Stomach smooth muscle (tissue), 2 donors: ENCODE data around the gene EIF3L.

Experiments used
- H3K27ac ChIP-seq: one replicate; pipeline ENCODE4 v1.7.0; 2013; ENCODE audit warnings: mild to moderate bottlenecking, low read length, inconsistent platforms
- H3K27me3 ChIP-seq, 2 donors: one replicate each; pipeline ENCODE4 v1.7.0; 2013; ENCODE audit warnings: low read length in 2 of 2; ENCODE audit not compliant: insufficient read depth in 2 of 2, control insufficient read depth in 1 of 2
- H3K36me3 ChIP-seq, 2 donors: one replicate each; pipeline ENCODE4 v1.7.0; 2013; ENCODE audit warnings: low read length in 2 of 2; ENCODE audit not compliant: control insufficient read depth in 2 of 2, insufficient read depth in 2 of 2
- H3K4me1 ChIP-seq: one replicate; pipeline ENCODE4 v1.7.0; 2013; ENCODE audit warnings: low read length; ENCODE audit not compliant: control insufficient read depth, insufficient read depth
- H3K4me3 ChIP-seq, 2 donors: one replicate each; pipeline ENCODE4 v1.7.0; 2013; ENCODE audit warnings: low read length in 2 of 2
- H3K9ac ChIP-seq, 2 donors: one replicate each; pipeline ENCODE4 v1.7.0; 2013; ENCODE audit warnings: low read length in 2 of 2, mild to moderate bottlenecking in 1 of 2
- H3K9me3 ChIP-seq, 2 donors: one replicate each; pipeline ENCODE4 v1.7.0; 2013; ENCODE audit warnings: low read length in 2 of 2; ENCODE audit not compliant: control insufficient read depth in 2 of 2
- donor health status: healthy.
- donor health status: Pancreatic carcinoma.

Gene EIF3L

DNA sequence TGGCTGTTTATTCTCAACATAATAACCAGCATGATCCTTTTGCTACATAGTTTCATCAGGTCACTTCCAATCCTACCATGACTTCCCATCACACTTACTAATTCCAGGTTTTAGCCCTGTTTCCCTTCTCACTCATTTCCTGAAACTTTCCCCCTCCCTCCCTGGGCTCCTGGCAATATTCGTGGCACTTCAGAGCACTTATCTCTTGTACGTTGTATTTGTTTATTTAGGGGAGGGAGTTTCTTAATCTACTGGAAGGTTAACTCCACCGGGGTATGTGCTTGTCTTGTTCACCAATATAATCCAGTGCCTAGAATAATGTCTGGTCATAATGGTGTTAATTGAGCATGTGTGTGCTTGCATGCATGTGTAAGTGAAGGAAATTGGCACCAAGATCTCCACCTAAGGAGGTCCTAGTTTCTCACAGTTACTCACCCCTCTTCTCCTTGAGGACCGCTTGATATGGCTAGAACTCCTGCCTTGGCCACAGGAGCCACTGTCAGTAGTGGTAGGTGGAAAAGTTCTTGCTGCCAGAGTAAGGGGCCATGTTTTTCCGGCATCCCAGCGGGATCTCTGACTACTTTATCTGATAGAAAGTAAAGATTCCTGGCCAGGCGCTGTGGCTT, 11.7 kb downstream of the EIF3L start:
- no peak overlapping the region for H3K27ac ChIP-seq
- no peaks in the 10 kb centered on the region for H3K27me3 ChIP-seq
- H3K36me3 ChIP-seq: peaks cover 32 to 38% of the 10 kb centered on the region in 2 donors
- peaks cover 13% of the 10 kb centered on the region for H3K4me1 ChIP-seq
- no peak overlapping the region for H3K4me3 ChIP-seq
- no peak overlapping the region for H3K9ac ChIP-seq
- H3K9me3 ChIP-seq: no peaks in the 10 kb centered on the region

- Histone ChIP-seq H3K27ac (peak overlapping the region; percentile 73), H3K36me3 (peaks cover 35 to 42% of the 10 kb centered on the region in 2 donors), H3K9ac (peak overlapping the region in 1 of 2 donors; percentile 36)
These were observed 13.5 kb downstream of the EIF3L start for GRCh38 chr22:37862570-37863325.

DNA sequence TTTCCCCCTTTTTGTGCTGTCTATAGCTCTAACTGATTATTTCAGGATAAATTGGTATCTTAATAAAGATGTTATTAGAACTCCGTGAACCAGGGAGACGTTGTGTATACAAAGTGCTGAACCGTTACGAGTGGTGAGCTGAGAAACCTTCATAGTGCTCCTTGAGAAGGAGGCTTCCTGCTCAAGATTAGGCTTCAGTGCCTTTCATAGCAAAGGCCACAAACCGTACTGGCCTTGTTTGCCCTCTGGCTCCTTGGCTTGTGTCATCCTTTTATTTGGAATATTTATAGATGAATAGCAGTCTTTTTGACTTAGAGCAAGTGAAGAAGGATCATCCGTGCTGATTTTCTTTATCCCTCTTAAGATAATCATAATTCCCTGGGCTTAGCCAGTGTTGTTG, 16.3 kb downstream of the EIF3L start:
- H3K9me3 ChIP-seq: no peaks in the 10 kb centered on the region
- peak overlapping the region in 1 of 2 donors; percentile 29 for H3K9ac ChIP-seq
- H3K27me3 ChIP-seq: no peaks in the 10 kb centered on the region
- H3K27ac ChIP-seq: no peak overlapping the region
- H3K4me3 ChIP-seq: no peak overlapping the region
- peaks cover 35 to 46% of the 10 kb centered on the region in 2 donors for H3K36me3 ChIP-seq
- H3K4me1 ChIP-seq: peaks cover 13% of the 10 kb centered on the region

More at GRCh38 chr22:37862570-37863325, 13.5 kb downstream of the EIF3L start:
- no peak overlapping the region for H3K4me3 ChIP-seq
- peaks cover 13% of the 10 kb centered on the region for H3K4me1 ChIP-seq
- H3K27me3 ChIP-seq: no peaks in the 10 kb centered on the region
- H3K9me3 ChIP-seq: no peaks in the 10 kb centered on the region

DNA sequence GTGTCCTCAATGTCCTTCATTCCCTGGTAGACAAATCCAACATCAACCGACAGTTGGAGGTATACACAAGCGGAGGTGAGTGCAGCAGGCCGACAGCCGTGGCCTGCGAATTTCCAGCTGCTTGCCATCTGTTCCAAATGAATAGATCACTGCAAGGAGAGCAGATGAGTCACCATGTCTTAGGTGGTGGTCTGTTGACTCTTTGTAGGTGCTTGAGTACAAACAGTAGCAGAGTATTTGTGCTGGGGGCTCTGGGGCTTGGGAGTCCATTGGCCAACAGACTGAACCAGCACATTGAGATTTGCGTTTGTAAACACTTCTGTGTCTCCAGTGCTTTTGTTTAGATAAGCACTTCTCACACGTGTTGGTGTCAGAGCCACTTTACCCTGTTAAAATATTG, 21.1 kb downstream of the EIF3L start:
- Histone ChIP-seq H3K4me3 (no peak overlapping the region), H3K27ac (no peak overlapping the region), H3K27me3 (no peaks in the 10 kb centered on the region), H3K36me3 (peaks cover 46 to 50% of the 10 kb centered on the region in 2 donors), H3K4me1 (no peaks in the 10 kb centered on the region), H3K9me3 (no peaks in the 10 kb centered on the region), H3K9ac (no peak overlapping the region)

GRCh38 chr22:37880668-37881440, 31.6 kb downstream of the EIF3L start:
- Histone ChIP-seq H3K4me3 (no peak overlapping the region), H3K9me3 (no peaks in the 10 kb centered on the region), H3K9ac (no peak overlapping the region), H3K27me3 (no peaks in the 10 kb centered on the region), H3K27ac (no peak overlapping the region), H3K4me1 (no peaks in the 10 kb centered on the region), H3K36me3 (peaks cover 27 to 35% of the 10 kb centered on the region in 2 donors)

GRCh38 chr22:37884420-37884819, 35.2 kb downstream of the EIF3L start:
- Histone ChIP-seq H3K4me1 (peaks cover 24% of the 10 kb centered on the region), H3K9ac (peak overlapping the region; percentile 1 to 28), H3K27ac (peak overlapping the region; percentile 2)

GRCh38 chr22:37887584-37888378, 38.6 kb downstream of the EIF3L start:
- Histone ChIP-seq H3K27ac (peak overlapping the region; percentile 93), H3K4me3 (peak overlapping the region in 1 of 2 donors; percentile 15), H3K27me3 (no peaks in the 10 kb centered on the region), H3K4me1 (peaks cover 42% of the 10 kb centered on the region), H3K9me3 (no peaks in the 10 kb centered on the region), H3K9ac (peak overlapping the region; percentile 12 to 71), H3K36me3 (peaks cover 14 to 20% of the 10 kb centered on the region in 2 donors)

More at GRCh38 chr22:37884420-37884819, 35.2 kb downstream of the EIF3L start:
- peaks cover 16 to 18% of the 10 kb centered on the region in 2 donors for H3K36me3 ChIP-seq
- H3K27me3 ChIP-seq: no peaks in the 10 kb centered on the region
- no peaks in the 10 kb centered on the region for H3K9me3 ChIP-seq
- peak overlapping the region in 1 of 2 donors; percentile 3 for H3K4me3 ChIP-seq

GRCh38 chr22:37891926-37892325, 42.7 kb downstream of the EIF3L start:
- Histone ChIP-seq H3K27ac (peak overlapping the region; percentile 89), H3K9ac (peak overlapping the region in 1 of 2 donors; percentile 29), H3K27me3 (no peaks in the 10 kb centered on the region), H3K4me1 (peaks cover 76% of the 10 kb centered on the region), H3K4me3 (no peak overlapping the region), H3K9me3 (no peaks in the 10 kb centered on the region), H3K36me3 (peaks cover 12 to 14% of the 10 kb centered on the region in 2 donors)

GRCh38 chr22:37892566-37893335, 43.5 kb downstream of the EIF3L start:
- Histone ChIP-seq H3K27ac (peak overlapping the region; percentile 89), H3K4me1 (peaks cover 70% of the 10 kb centered on the region)

More at GRCh38 chr22:37892566-37893335, 43.5 kb downstream of the EIF3L start:
- Histone ChIP-seq H3K9ac (peak overlapping the region in 1 of 2 donors; percentile 14), H3K4me3 (peak overlapping the region in 1 of 2 donors; percentile 15), H3K9me3 (no peaks in the 10 kb centered on the region), H3K27me3 (no peaks in the 10 kb centered on the region), H3K36me3 (peaks cover 11 to 12% of the 10 kb centered on the region in 2 donors)
